NB4 (cell line): ENCODE data around the gene SIL1.

Experiments used
- DNase-seq: peaks from one replicate; pipeline ENCODE4 v3.0.0; 2010; ENCODE audit warnings: low read depth
- H3K4me3 ChIP-seq: one replicate; pipeline ENCODE4 v1.5.1; 2011; ENCODE audit warnings: mild to moderate bottlenecking, low read depth, low read length, moderate library complexity
- CTCF ChIP-seq: IDR thresholded peaks from one replicate; pipeline ENCODE4 v1.5.1; 2012; ENCODE audit warnings: low read depth, low read length
- MAX ChIP-seq: IDR thresholded peaks from 2 replicates; pipeline ENCODE4 v1.6.1; 2011; ENCODE audit warnings: low read depth, low read length
- MYC ChIP-seq: IDR thresholded peaks from 2 replicates; pipeline ENCODE4 v1.6.1; 2011; ENCODE audit warnings: low read depth, low read length
- POLR2A ChIP-seq: IDR thresholded peaks from 2 replicates; pipeline ENCODE4 v1.6.1; 2011; ENCODE audit warnings: mild to moderate bottlenecking; ENCODE audit not compliant: insufficient read length; ENCODE audit errors: extremely low read depth

The SIL1 gene

GRCh38 chr5:138979684-138980280 lies 218.4 kb downstream of the SIL1 start:
- TF ChIP-seq MYC: no peak
- no peak for TF ChIP-seq CTCF
- TF ChIP-seq MAX: no peak
- TF ChIP-seq POLR2A: no peak
- peak; percentile 25 for DNase-seq
- H3K4me3 ChIP-seq: no peak overlapping the region

- H3K4me3 ChIP-seq: no peak overlapping the region
- DNase-seq: no peak
- TF ChIP-seq CTCF: no peak
Measured at GRCh38 chr5:138978581-138978980, 219.6 kb downstream of the SIL1 start.

- no peak overlapping the region for H3K4me3 ChIP-seq
- DNase-seq: no peak
- no peak for TF ChIP-seq POLR2A
- TF ChIP-seq CTCF: no peak
- no peak for TF ChIP-seq MAX
- no peak for TF ChIP-seq MYC
Measured at GRCh38 chr5:138978080-138978479, 220.1 kb downstream of the SIL1 start.

GRCh38 chr5:138975098-138975847 lies 222.9 kb downstream of the SIL1 start:
- peak; percentile 47 for DNase-seq
- no peak overlapping the region for H3K4me3 ChIP-seq
- no peak for TF ChIP-seq POLR2A
- TF ChIP-seq MAX: no peak
- no peak for TF ChIP-seq MYC
- TF ChIP-seq CTCF: no peak

- TF ChIP-seq CTCF (no peak), MAX (no peak), POLR2A (no peak), MYC (no peak)
- DNase-seq: no peak
Measured at GRCh38 chr5:138974227-138975063, 223.7 kb downstream of the SIL1 start.

More at GRCh38 chr5:138974227-138975063, 223.7 kb downstream of the SIL1 start:
- no peak overlapping the region for H3K4me3 ChIP-seq
